Prostate gland (tissue), 2 donors: Measurements from ENCODE around the gene BBS10. TPM values are rescaled to one million over a fixed set of nuclear protein-coding genes. Genes with fewer than 3 reads are reported as not detected.
"Not testable (repeated sequence)": the region's sequence is repeated elsewhere in the genome, so short reads cannot be mapped to it uniquely, and the experiment has no call there.

ENCODE experiments used
- DNase-seq: peaks from one replicate; pipeline ENCODE4 v3.0.0-alpha.2; 2019; ENCODE audit warnings: low spot score
- H3K27ac ChIP-seq, 2 donors: fragments of 200-600 bp; sonication (generic); 2 replicates each; pipeline ENCODE4 v1.5.1; 2017 to 2019
- H3K27me3 ChIP-seq: fragments of 200-600 bp; sonication (generic); replicated peaks from 2 replicates; pipeline ENCODE4 v1.5.1; 2019; ENCODE audit not compliant: insufficient read depth
- H3K36me3 ChIP-seq, 2 donors: fragments of 200-600 bp; sonication (generic); 1 replicate in 1 of 2; 2 replicates in 1 of 2; pipeline versions ENCODE4 v1.5.1 to v1.8.1; 2017 to 2019
- H3K4me1 ChIP-seq: fragments of 200-600 bp; sonication (generic); replicated peaks from 2 replicates; pipeline ENCODE4 v1.5.1; 2019
- H3K4me3 ChIP-seq, 2 donors: fragments of 200-600 bp; sonication (generic); 2 replicates each; pipeline ENCODE4 v1.5.1; 2017 to 2019
- H3K9me3 ChIP-seq: fragments of 200-600 bp; sonication (generic); 2 replicates; pipeline ENCODE4 v1.5.1; 2017
- CTCF ChIP-seq, 4 experiments: fragments of 200-600 bp in 2 of 4; fragments of 450-650 bp in 2 of 4; sonication (generic) in 2 of 4; IDR thresholded peaks; 1 replicate in 3 of 4; 2 replicates in 1 of 4; pipeline ENCODE4 v1.5.1; 2016 to 2019; ENCODE audit warnings: antibody characterized with exemption in 4 of 4, mild to moderate bottlenecking in 2 of 4, moderate library complexity in 2 of 4
- POLR2A ChIP-seq: fragments of 450-650 bp; IDR thresholded peaks from one replicate; pipeline ENCODE4 v1.6.1; 2016; ENCODE audit warnings: antibody characterized with exemption, mild to moderate bottlenecking
- POLR2AphosphoS5 ChIP-seq: sonication (generic); formaldehyde crosslinking; IDR thresholded peaks from one replicate; pipeline ENCODE4 v1.6.1; 2017; ENCODE audit warnings: antibody characterized with exemption
- WGBS: methylation state at CpG from one replicate; pipeline ENCODE4 v1.1.5; 2018; 5-methylcytosine and 5-hydroxymethylcytosine counted together
- intact Hi-C: fragments of 100-400 bp; cut with DNase I; formaldehyde crosslinking; loops from one replicate; pipeline ENCODE4 v1.14.2; 2022
- total RNA-seq, 2 donors: library from RNA; depleted of rRNA; stranded (reverse); fragments of >200 nt; gene quantifications; one replicate each; pipeline ENCODE4 v1.1.0, GENCODE V29; 2016

The BBS10 gene
- total RNA-seq, 2 donors from 2014 or later: 11.6 to 11.9 TPM

- no peaks in the 10 kb centered on the region for H3K27me3 ChIP-seq
- TF ChIP-seq CTCF (IDR thresholded peaks at IDR 0.05) (no peak), POLR2A (no peak), POLR2AphosphoS5 (no peak)
- no peaks in the 10 kb centered on the region for H3K4me1 ChIP-seq
- no peak for DNase-seq
- intact Hi-C loops: no loop called here
- H3K9me3 ChIP-seq: no peaks in the 10 kb centered on the region
- no peaks in the 10 kb centered on the region for H3K36me3 ChIP-seq
- H3K27ac ChIP-seq: no peak overlapping the region
- no peak overlapping the region for H3K4me3 ChIP-seq
- WGBS: 97% methylated on average over 1 of the region's 1 CpG
These were observed 20.0 kb upstream of the BBS10 start for GRCh38 chr12:76368230-76368629.

GRCh38 chr12:76366163-76366562 is 17.9 kb upstream of the BBS10 start:
- intact Hi-C loops: no loop called here
- Histone ChIP-seq H3K27ac (no peak overlapping the region), H3K4me3 (no peak overlapping the region), H3K4me1 (no peaks in the 10 kb centered on the region), H3K27me3 (no peaks in the 10 kb centered on the region), H3K9me3 (no peaks in the 10 kb centered on the region), H3K36me3 (no peaks in the 10 kb centered on the region)
- no peak for DNase-seq
- WGBS: 97% methylated on average over 1 of the region's 1 CpG
- TF ChIP-seq POLR2AphosphoS5 (no peak), CTCF (IDR thresholded peaks at IDR 0.05) (no peak), POLR2A (no peak)

- DNase-seq, H3K9me3 ChIP-seq, H3K27ac ChIP-seq, intact Hi-C loops, H3K4me3 ChIP-seq, H3K27me3 ChIP-seq, H3K36me3 ChIP-seq, H3K4me1 ChIP-seq: not testable (repeated sequence)
- 96% methylated on average over 5 of the region's 5 CpGs for WGBS
These were observed 15.9 kb upstream of the BBS10 start for GRCh38 chr12:76364131-76364530.

- WGBS: 97% methylated on average over 9 of the region's 9 CpGs
- H3K9me3 ChIP-seq: no peaks in the 10 kb centered on the region
- no peak overlapping the region for H3K4me3 ChIP-seq
- intact Hi-C loops: no loop called here
- no peaks in the 10 kb centered on the region for H3K27me3 ChIP-seq
- H3K36me3 ChIP-seq: no peaks in the 10 kb centered on the region
- no peak for DNase-seq
- TF ChIP-seq CTCF (IDR thresholded peaks at IDR 0.05): no peak
- no peak for TF ChIP-seq POLR2AphosphoS5
- TF ChIP-seq POLR2A: no peak
- no peaks in the 10 kb centered on the region for H3K4me1 ChIP-seq
- H3K27ac ChIP-seq: no peak overlapping the region
These were observed 12.1 kb upstream of the BBS10 start for GRCh38 chr12:76360316-76360715.

- 89% methylated on average over 1 of the region's 1 CpG for WGBS
- TF ChIP-seq POLR2A (no peak), POLR2AphosphoS5 (no peak), CTCF (IDR thresholded peaks at IDR 0.05) (no peak)
These were observed 7.9 kb upstream of the BBS10 start for GRCh38 chr12:76356071-76356470.

More at GRCh38 chr12:76356071-76356470, 7.9 kb upstream of the BBS10 start:
- no peaks in the 10 kb centered on the region for H3K36me3 ChIP-seq
- no peaks in the 10 kb centered on the region for H3K27me3 ChIP-seq
- no peaks in the 10 kb centered on the region for H3K9me3 ChIP-seq
- H3K27ac ChIP-seq: no peak overlapping the region
- intact Hi-C loops: no loop called here
- no peaks in the 10 kb centered on the region for H3K4me1 ChIP-seq
- no peak overlapping the region for H3K4me3 ChIP-seq
- no peak for DNase-seq
